ACC112 (cell line): ENCODE measurements around the gene TPPP2.
A peak's percentile ranks its signal among the peaks of the same experiment; 100 is the strongest.

Experiments
- H2AFZ ChIP-seq: fragments of 200-600 bp; sonication (generic); one replicate; pipeline ENCODE4 v1.6.0; 2017; ENCODE audit warnings: antibody characterized with exemption, low read length; ENCODE audit not compliant: unreplicated experiment
- H3K27ac ChIP-seq: fragments of 200-600 bp; sonication (generic); 2 replicates; pipeline ENCODE4 v1.5.1; 2014; ENCODE audit warnings: low read depth, mild to moderate bottlenecking, antibody characterized with exemption, low read length, moderate library complexity
- H3K27me3 ChIP-seq: fragments of 200-600 bp; sonication (generic); 2 replicates; pipeline ENCODE4 v1.6.1; 2014; ENCODE audit warnings: mild to moderate bottlenecking, antibody characterized with exemption, low read length, moderate library complexity, mixed read lengths; ENCODE audit not compliant: insufficient read depth
- H3K36me3 ChIP-seq: fragments of 200-600 bp; sonication (generic); 2 replicates; pipeline ENCODE4 v1.6.1; 2016; ENCODE audit warnings: mild to moderate bottlenecking, antibody characterized with exemption, low read length, moderate library complexity, mixed read lengths; ENCODE audit not compliant: insufficient read depth
- H3K4me1 ChIP-seq: fragments of 200-600 bp; sonication (generic); one replicate; pipeline ENCODE4 v1.6.1; 2016; ENCODE audit warnings: low read length, mixed read lengths; ENCODE audit not compliant: insufficient read depth, unreplicated experiment, control insufficient read depth
- H3K4me3 ChIP-seq: fragments of 200-600 bp; sonication (generic); 2 replicates; pipeline ENCODE4 v1.5.1; 2014; ENCODE audit warnings: mild to moderate bottlenecking, low read depth, low read length
- H3K79me2 ChIP-seq: fragments of 200-600 bp; sonication (generic); one replicate; pipeline ENCODE4 v1.6.0; 2016; ENCODE audit warnings: low read length; ENCODE audit not compliant: control insufficient read depth, unreplicated experiment, insufficient read depth

Gene TPPP2

DNA sequence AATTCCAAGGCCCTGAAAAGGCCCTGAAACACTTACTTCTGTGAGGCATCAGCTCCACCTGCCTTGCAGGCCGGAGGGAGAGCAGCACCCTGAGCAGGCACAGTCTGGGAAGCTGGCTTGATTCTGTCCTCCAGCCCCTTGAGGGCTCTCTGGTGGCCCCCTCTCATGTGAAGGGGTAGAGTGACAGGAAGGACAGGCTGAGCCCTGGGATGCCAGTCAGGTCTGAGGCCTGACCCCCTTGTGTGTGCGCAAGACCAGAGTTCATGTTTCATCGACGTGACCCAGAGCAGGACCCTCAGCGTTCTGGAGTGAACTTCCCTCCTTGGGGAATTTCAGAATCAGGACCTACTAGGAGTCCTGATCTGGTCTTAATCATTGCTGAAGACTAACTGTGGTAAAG is 28.9 kb downstream of the TPPP2 start:
- Histone ChIP-seq H3K4me1 (peaks cover 9% of the 10 kb centered on the region), H2AFZ (no peak overlapping the region)

GRCh38 chr14:21059842-21060613 is 30.0 kb downstream of the TPPP2 start:
- Histone ChIP-seq H3K27ac (no peak overlapping the region), H3K79me2 (no peaks in the 10 kb centered on the region), H3K4me3 (no peak overlapping the region), H3K27me3 (peaks cover 8% of the 10 kb centered on the region; the same call in 1 of the 2 replicates), H3K4me1 (peaks cover 9% of the 10 kb centered on the region), H3K36me3 (no peaks in the 10 kb centered on the region), H2AFZ (no peak overlapping the region)

More for the DNA sequence above, 28.9 kb downstream of the TPPP2 start:
- H3K36me3 ChIP-seq, result no peaks in the 10 kb centered on the region
- H3K27me3 ChIP-seq, result peaks cover 8% of the 10 kb centered on the region; the same call in 1 of the 2 replicates
- H3K79me2 ChIP-seq, result no peaks in the 10 kb centered on the region
- no peak overlapping the region for H3K4me3 ChIP-seq
- H3K27ac ChIP-seq, result no peak overlapping the region

DNA sequence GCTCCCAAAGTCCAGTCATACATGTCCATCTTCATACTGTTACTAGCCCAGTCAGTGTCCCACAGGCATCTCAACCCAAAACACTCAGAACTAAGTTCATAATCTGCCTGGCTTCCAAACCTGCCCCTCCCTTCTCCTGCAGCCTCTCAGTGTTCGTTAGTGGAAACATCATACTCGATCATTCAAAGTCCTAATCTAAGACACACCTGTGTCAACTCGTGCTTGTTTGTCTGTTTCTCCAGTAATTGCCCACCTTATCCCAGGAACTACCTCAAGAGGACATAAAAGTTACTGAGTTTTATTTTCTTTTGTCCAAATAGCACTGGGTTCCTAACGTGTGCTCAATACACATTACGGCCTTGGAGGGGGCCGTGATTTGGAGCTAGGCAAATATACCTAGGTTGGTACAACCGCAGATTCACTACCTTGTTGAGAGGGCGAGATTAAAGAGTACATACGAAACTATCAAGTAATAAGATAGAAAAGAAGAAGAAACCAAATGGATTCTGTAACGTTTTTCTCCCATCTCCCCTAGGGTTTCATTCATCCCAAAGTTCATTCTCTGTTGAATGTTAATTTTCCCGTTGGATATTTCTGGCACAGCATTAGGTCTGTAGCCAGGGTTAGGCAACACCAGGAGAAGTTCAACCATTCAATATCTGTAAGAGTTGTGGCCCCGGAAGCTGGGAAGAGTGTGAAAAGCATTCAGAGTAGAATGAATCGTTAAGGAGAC is 30.8 kb downstream of the TPPP2 start:
- Histone ChIP-seq H3K4me3 (no peak overlapping the region), H3K36me3 (no peaks in the 10 kb centered on the region), H2AFZ (no peak overlapping the region), H3K79me2 (no peaks in the 10 kb centered on the region), H3K27me3 (peaks cover 8% of the 10 kb centered on the region; the same call in 1 of the 2 replicates), H3K27ac (no peak overlapping the region), H3K4me1 (peaks cover 9% of the 10 kb centered on the region)

GRCh38 chr14:21061347-21061668 is 31.3 kb downstream of the TPPP2 start:
- Histone ChIP-seq H3K27me3 (peaks cover 8% of the 10 kb centered on the region; the same call in 1 of the 2 replicates), H3K79me2 (no peaks in the 10 kb centered on the region), H3K4me3 (no peak overlapping the region), H3K4me1 (peaks cover 9% of the 10 kb centered on the region), H3K36me3 (no peaks in the 10 kb centered on the region), H3K27ac (no peak overlapping the region), H2AFZ (no peak overlapping the region)

- Histone ChIP-seq H3K79me2 (no peaks in the 10 kb centered on the region), H3K4me3 (no peak overlapping the region), H3K4me1 (peaks cover 10% of the 10 kb centered on the region), H2AFZ (no peak overlapping the region), H3K36me3 (no peaks in the 10 kb centered on the region), H3K27ac (no peak overlapping the region), H3K27me3 (peaks cover 8% of the 10 kb centered on the region; the same call in 1 of the 2 replicates)
Observed at GRCh38 chr14:21063479-21063878, 33.5 kb downstream of the TPPP2 start.

GRCh38 chr14:21066882-21067502 is 37.0 kb downstream of the TPPP2 start:
- Histone ChIP-seq H3K36me3 (no peaks in the 10 kb centered on the region), H3K27me3 (no peaks in the 10 kb centered on the region), H3K79me2 (peaks cover 4% of the 10 kb centered on the region), H3K4me3 (no peak overlapping the region), H3K4me1 (peaks cover 25% of the 10 kb centered on the region), H2AFZ (no peak overlapping the region), H3K27ac (no peak overlapping the region)

DNA sequence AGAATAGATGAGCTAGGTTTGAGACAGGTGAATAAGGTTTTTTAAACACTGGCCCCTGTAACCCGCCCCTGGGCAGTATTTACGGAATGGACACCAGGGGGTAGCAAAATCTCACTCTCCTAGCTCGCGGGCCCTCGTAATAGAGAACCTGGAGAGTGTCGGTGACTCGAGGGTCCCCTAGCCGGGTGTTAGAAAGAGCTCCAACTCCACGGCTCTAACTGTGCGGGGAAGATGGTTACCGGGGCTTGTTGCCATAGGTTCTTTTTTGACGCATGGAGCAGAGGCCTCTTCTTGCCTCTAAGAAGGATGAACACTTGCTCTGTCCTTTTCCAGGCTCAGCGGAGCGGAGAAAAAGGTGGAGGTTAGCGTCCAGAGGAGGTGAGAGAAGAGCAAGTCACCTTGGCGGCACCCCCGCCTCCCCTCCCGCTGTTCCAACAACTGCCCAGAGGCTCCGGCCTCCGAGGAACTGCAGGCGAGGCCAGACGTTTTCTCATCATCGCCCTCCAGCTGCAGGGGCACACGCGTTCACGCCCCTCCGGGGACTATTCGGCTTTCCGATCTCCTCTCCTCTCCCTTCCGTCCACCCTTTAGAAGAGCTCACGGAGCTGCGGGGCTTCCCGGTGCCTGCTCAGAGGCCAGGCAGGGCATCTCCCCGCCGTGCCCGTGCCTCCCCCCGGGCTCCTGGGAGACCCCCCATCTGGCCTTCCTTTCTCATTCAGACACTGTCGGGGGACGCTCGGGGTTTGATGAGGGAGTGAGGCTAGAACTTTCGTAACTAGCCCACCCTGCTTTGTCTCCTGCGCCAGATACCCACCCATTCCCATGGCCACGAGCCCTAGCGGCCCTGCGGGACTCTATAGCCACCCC is 38.7 kb downstream of the TPPP2 start:
- H3K4me3 ChIP-seq, result peak overlapping the region; percentile 92
- H2AFZ ChIP-seq, result peak overlapping the region; percentile 73
- peak overlapping the region; percentile 54; the same call in 1 of the 2 replicates for H3K27ac ChIP-seq

DNA sequence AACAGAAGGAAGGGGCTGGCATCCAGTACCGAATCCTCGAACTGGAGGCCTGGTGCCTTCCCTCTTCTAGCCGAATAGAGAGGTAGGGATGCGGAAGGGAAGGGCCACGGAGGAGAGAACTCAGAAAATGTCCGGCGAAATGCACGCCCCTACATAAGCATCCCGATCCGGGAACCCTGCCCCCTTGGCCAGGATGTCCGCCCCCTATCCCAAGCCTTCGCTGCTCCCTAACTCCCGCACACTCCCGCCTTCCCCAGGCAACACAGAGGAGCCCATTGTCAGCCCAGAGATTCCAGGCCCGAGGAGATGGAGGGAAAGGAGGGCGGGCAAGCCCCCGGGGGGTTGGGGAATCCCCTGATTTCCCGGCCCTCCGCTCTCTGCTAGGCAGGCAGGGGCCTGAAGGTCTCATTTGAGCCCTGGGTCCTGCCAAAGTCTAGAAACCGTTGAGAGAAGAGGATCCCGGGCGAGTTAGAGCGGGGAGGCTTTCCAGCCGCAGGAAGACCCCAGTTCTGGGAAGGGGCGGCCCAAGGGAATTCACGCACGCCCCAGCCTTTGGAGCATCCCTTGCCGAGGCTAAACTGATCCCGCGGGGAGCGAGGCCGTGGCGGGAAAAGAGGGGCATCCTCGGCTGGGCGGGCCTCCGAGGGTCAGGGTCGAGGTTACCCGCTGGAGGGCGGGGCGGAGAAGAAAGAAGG is 39.5 kb downstream of the TPPP2 start:
- Histone ChIP-seq H2AFZ (peak overlapping the region; percentile 73), H3K27me3 (no peaks in the 10 kb centered on the region), H3K79me2 (peaks cover 4% of the 10 kb centered on the region), H3K27ac (peak overlapping the region; percentile 54), H3K36me3 (peaks cover under 1% of the 10 kb centered on the region; the same call in 1 of the 2 replicates), H3K4me3 (peak overlapping the region; percentile 92), H3K4me1 (peaks cover 26% of the 10 kb centered on the region)

More for the DNA sequence above, 38.7 kb downstream of the TPPP2 start:
- Histone ChIP-seq H3K4me1 (peaks cover 26% of the 10 kb centered on the region), H3K27me3 (no peaks in the 10 kb centered on the region), H3K79me2 (peaks cover 4% of the 10 kb centered on the region), H3K36me3 (no peaks in the 10 kb centered on the region)

GRCh38 chr14:21070083-21070609 is 40.1 kb downstream of the TPPP2 start, which contains the start of gene ARHGEF40:
Gene ARHGEF40 (plus strand): TSS chr14:21070304. CDS start chr14:21070397, 93 bp downstream.
- peaks cover 4% of the 10 kb centered on the region; the same call in 1 of the 2 replicates for H3K36me3 ChIP-seq
- H2AFZ ChIP-seq, result peak within 1 kb of the TSS; percentile 73
- H3K4me3 ChIP-seq, result peak within 1 kb of the TSS; percentile 92
- H3K27me3 ChIP-seq, result no peaks in the 10 kb centered on the region
- H3K27ac ChIP-seq, result peak within 1 kb of the TSS; percentile 80
- H3K79me2 ChIP-seq, result peaks cover 4% of the 10 kb centered on the region
- H3K4me1 ChIP-seq, result peaks cover 26% of the 10 kb centered on the region
